HEK293 (cell line): Measurements from ENCODE around the gene ASCC1.

Experiments used
- CTCF ChIA-PET: fragments of 350-600 bp; formaldehyde crosslinking; extraction: SDS; loops from one replicate; lab custom pipeline; 2021; ENCODE audit warnings: antibody characterized with exemption; lab: Yijun Ruan, JAX
- POLR2A ChIA-PET: fragments of 300-600 bp; formaldehyde crosslinking; extraction: SDS; loops from one replicate; lab custom pipeline; 2020; ENCODE audit warnings: antibody characterized with exemption, inconsistent platforms; lab: Yijun Ruan, JAX
- H3K27ac ChIP-seq: fragments of 200-500 bp; sonication (Bioruptor generic); 2 replicates; pipeline ENCODE4 v1.5.1; 2014; ENCODE audit warnings: low read depth, low read length, control low read depth, inconsistent platforms; ENCODE audit errors: extremely low read depth
- H3K36me3 ChIP-seq, 2 experiments: fragments of 200-500 bp in 1 of 2; sonication (Bioruptor generic) in 1 of 2; 1 replicate in 1 of 2; 2 replicates in 1 of 2; pipeline ENCODE4 v1.5.1; 2014 to 2017; ENCODE audit warnings: inconsistent platforms in 2 of 2, low read length in 2 of 2; ENCODE audit not compliant: control insufficient read depth in 2 of 2, insufficient read depth in 1 of 2
- H3K4me1 ChIP-seq: fragments of 200-500 bp; sonication (Bioruptor generic); 2 replicates; pipeline ENCODE4 v1.5.1; 2014; ENCODE audit warnings: mild to moderate bottlenecking, low read length, inconsistent platforms; ENCODE audit not compliant: control insufficient read depth, insufficient read depth
- H3K4me3 ChIP-seq: 2 replicates; pipeline ENCODE4 v1.5.1; 2011; ENCODE audit warnings: low read depth, mild to moderate bottlenecking, control low read depth, low read length, moderate library complexity
- H3K9me3 ChIP-seq: fragments of 200-500 bp; sonication (Bioruptor generic); 2 replicates; pipeline ENCODE4 v1.5.1; 2014; ENCODE audit warnings: low read depth, low read length, inconsistent platforms; ENCODE audit not compliant: control insufficient read depth, insufficient read depth
- OSR2 ChIP-seq: fragments of 450-650 bp; formaldehyde crosslinking; IDR thresholded peaks from 2 replicates; pipeline ENCODE4 v1.5.1; 2016; ENCODE audit warnings: missing biosample characterization, missing genetic modification characterization
- PRDM6 ChIP-seq: fragments of 450-650 bp; formaldehyde crosslinking; IDR thresholded peaks from 2 replicates; pipeline ENCODE4 v1.5.1; 2017; ENCODE audit warnings: missing biosample characterization, missing genetic modification characterization
- SCRT1 ChIP-seq: fragments of 450-650 bp; formaldehyde crosslinking; IDR thresholded peaks from 2 replicates; pipeline ENCODE4 v1.5.1; 2016; ENCODE audit warnings: missing biosample characterization, missing genetic modification characterization, borderline replicate concordance
- ZBTB11 ChIP-seq: fragments of 450-650 bp; formaldehyde crosslinking; conservative IDR thresholded peaks from 2 replicates; pipeline ENCODE4 v1.5.1; 2016; ENCODE audit warnings: low read depth, missing biosample characterization, missing genetic modification characterization
- ZNF280D ChIP-seq: fragments of 450-650 bp; formaldehyde crosslinking; IDR thresholded peaks from 2 replicates; pipeline ENCODE4 v1.5.1; 2016; ENCODE audit warnings: missing biosample characterization, missing genetic modification characterization
- ZNF362 ChIP-seq: fragments of 450-650 bp; formaldehyde crosslinking; IDR thresholded peaks from 2 replicates; pipeline ENCODE4 v1.5.1; 2016; ENCODE audit warnings: missing biosample characterization, missing genetic modification characterization
- ZNF366 ChIP-seq: fragments of 450-650 bp; formaldehyde crosslinking; conservative IDR thresholded peaks from 2 replicates; pipeline ENCODE4 v1.5.1; 2016; ENCODE audit warnings: missing biosample characterization, missing genetic modification characterization
- ZNF610 ChIP-seq: fragments of 450-650 bp; formaldehyde crosslinking; IDR thresholded peaks from 2 replicates; pipeline ENCODE4 v1.5.1; 2016; ENCODE audit warnings: missing biosample characterization, missing genetic modification characterization, borderline replicate concordance
- ZNF768 ChIP-seq: fragments of 450-650 bp; formaldehyde crosslinking; IDR thresholded peaks from 2 replicates; pipeline ENCODE4 v1.5.1; 2018; ENCODE audit warnings: missing biosample characterization, mild to moderate bottlenecking, missing genetic modification characterization
- ZSCAN5A ChIP-seq: fragments of 450-650 bp; formaldehyde crosslinking; IDR thresholded peaks from 2 replicates; pipeline ENCODE4 v1.5.1; 2016; ENCODE audit warnings: missing biosample characterization, missing genetic modification characterization

The ASCC1 gene

GRCh38 chr10:72124989-72125388 is 91.1 kb downstream of the ASCC1 start:
- ChIA-PET POLR2A (no interaction called here), CTCF (interaction anchor here (0.6 to 3.4 kb wide), 14 partner anchors 9 to 213 kb away, joined by 3 to 31 read pairs (median 6); no protein-coding TSS in a partner anchor)
- Histone ChIP-seq H3K4me1 (peaks cover 9% of the 10 kb centered on the region), H3K4me3 (no peak overlapping the region), H3K36me3 (peaks cover 0 to 7% of the 10 kb centered on the region in 2 experiments; a peak in 1 of 3 replicates), H3K27ac (no peak overlapping the region), H3K9me3 (no peaks in the 10 kb centered on the region)
- TF ChIP-seq SCRT1 (tag by site-specific recombination) (no peak), PRDM6 (peak; percentile 63), ZNF280D (no peak), ZNF362 (0 out of 2 replicates have a peak, but pooled peaks have one; percentile 8)

- CTCF ChIA-PET: interaction anchor here (0.6 to 3.4 kb wide), 7 partner anchors 8 to 214 kb away, joined by 3 to 31 read pairs (median 4); no protein-coding TSS in a partner anchor
- TF ChIP-seq ZNF366 (no peak), ZNF610 (no peak), OSR2 (tag by site-specific recombination) (peak; percentile 24; the same call in 1 of the 2 replicates), ZBTB11 (tag by site-specific recombination) (no peak), ZSCAN5A (tag by site-specific recombination) (no peak), ZNF768 (tag by site-specific recombination) (0 out of 2 replicates have a peak, but pooled peaks have one; percentile 48), ZNF362 (no peak)
- TF ChIP-seq, all 188 proteins: peak for 2
- Histone ChIP-seq H3K27ac (no peak overlapping the region), H3K36me3 (peaks cover 0 to 7% of the 10 kb centered on the region in 2 experiments; a peak in 1 of 3 replicates), H3K4me1 (peaks cover 9% of the 10 kb centered on the region), H3K9me3 (no peaks in the 10 kb centered on the region), H3K4me3 (no peak overlapping the region)
- POLR2A ChIA-PET: no interaction called here
These were observed 91.7 kb downstream of the ASCC1 start for GRCh38 chr10:72124381-72124780.
